Thyroid gland (tissue), 4 donors: ENCODE data around the gene RAI1.

Source experiments
- POLR2A ChIP-seq, 2 donors: fragments of 450-650 bp; IDR thresholded peaks; one replicate each; pipeline ENCODE4 v1.6.1; 2017; ENCODE audit warnings: antibody characterized with exemption in 2 of 2, mild to moderate bottlenecking in 2 of 2, moderate library complexity in 1 of 2
- TF ChIP-seq, protein P1 (sequence below), 6 experiments: fragments of 200-600 bp in 3 of 6; fragments of 450-650 bp in 3 of 6; sonication (generic) in 3 of 6; IDR thresholded peaks; one replicate each; pipeline ENCODE4 v1.5.1; 2016 to 2019; ENCODE audit warnings: antibody characterized with exemption in 6 of 6, mild to moderate bottlenecking in 2 of 6, inconsistent platforms in 1 of 6, moderate library complexity in 1 of 6

DNA sequence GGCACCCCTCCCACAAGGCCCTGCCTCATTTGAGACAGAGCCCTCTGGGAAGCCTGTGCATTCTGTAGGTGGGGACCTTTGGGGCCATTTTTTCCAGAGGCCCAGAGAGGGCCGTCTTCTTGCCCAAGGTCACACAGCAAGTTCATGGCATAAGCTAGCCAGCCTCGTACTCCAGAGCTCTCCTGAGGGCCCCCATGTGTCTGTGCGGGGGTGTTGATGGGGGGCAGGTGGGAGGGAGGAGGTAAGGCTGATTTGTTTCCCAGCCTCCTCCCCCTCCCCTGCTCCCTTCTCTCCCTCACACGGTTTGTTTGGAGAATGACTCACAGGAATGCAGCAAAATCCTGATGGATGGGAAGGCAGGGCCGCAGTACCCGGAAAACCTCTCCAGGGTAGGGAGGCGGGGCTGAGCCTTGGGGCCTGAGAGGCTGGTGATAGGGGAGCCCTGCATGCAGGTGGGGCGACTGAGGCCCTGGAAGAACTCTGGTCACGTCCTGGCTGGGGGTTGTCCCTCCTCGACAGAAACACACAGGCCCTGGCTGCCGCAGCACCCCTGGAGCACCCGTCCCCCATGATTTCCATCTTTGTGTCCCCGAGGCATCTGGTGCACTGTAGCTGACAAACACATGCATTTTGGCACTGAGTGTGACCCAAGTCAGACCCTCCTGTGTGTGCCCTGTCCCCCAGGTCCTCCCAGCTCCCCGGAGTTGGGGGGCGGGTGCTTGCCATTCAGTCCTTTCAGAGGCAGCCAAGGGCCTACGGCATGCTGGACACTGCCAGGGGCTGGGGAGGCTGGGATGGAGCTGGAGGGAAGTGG, 29.7 kb downstream of the RAI1 start:
- TF ChIP-seq, protein P1, sequence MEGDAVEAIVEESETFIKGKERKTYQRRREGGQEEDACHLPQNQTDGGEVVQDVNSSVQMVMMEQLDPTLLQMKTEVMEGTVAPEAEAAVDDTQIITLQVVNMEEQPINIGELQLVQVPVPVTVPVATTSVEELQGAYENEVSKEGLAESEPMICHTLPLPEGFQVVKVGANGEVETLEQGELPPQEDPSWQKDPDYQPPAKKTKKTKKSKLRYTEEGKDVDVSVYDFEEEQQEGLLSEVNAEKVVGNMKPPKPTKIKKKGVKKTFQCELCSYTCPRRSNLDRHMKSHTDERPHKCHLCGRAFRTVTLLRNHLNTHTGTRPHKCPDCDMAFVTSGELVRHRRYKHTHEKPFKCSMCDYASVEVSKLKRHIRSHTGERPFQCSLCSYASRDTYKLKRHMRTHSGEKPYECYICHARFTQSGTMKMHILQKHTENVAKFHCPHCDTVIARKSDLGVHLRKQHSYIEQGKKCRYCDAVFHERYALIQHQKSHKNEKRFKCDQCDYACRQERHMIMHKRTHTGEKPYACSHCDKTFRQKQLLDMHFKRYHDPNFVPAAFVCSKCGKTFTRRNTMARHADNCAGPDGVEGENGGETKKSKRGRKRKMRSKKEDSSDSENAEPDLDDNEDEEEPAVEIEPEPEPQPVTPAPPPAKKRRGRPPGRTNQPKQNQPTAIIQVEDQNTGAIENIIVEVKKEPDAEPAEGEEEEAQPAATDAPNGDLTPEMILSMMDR (IDR thresholded peaks at IDR 0.05): peak in 1 of 6 experiments; percentile 5
- TF ChIP-seq POLR2A (IDR thresholded peaks at IDR 0.05): no peak
